ENCODE data around the gene CAMSAP1. TPM values are rescaled to one million over a fixed set of nuclear protein-coding genes. Genes with fewer than 3 reads are reported as not detected.

Gene CAMSAP1
- total RNA-seq, 2 experiments from 2014 or later: 30.4 to 33.0 TPM

GRCh38 chr9:135810806-135811575 lies 96.4 kb downstream of the CAMSAP1 start:
- POLR2A ChIA-PET: no interaction called here
- no peaks in the 10 kb centered on the region for H3K79me2 ChIP-seq (ENCODE audit: insufficient read depth, low read depth, low read length)

GRCh38 chr9:135809166-135809565 lies 98.2 kb downstream of the CAMSAP1 start:
- no peak for TF ChIP-seq EZH2phosphoT487 (IDR thresholded peaks at IDR 0.05; ENCODE audit: borderline replicate concordance, low read depth, low read length)

More at GRCh38 chr9:135810806-135811575, 96.4 kb downstream of the CAMSAP1 start:
- DNase-seq (ENCODE audit: low spot score): no peak
- H4K20me1 ChIP-seq (ENCODE audit: insufficient read depth, low read length): no peaks in the 10 kb centered on the region
- H3K4me2 ChIP-seq (ENCODE audit: low read length): no peak overlapping the region
- H3K27ac ChIP-seq (ENCODE audit: low read depth, low read length, poor library complexity, severe bottlenecking): no peak overlapping the region
- H3K9me2 ChIP-seq (ENCODE audit: insufficient read depth, low read length): no peaks in the 10 kb centered on the region
- no TSS peak for BruUV-seq (replicated peaks)
- intact Hi-C loops (cut with micrococcal nuclease; ENCODE audit: unreplicated experiment): no loop called here
- H3K4me3 ChIP-seq (ENCODE audit: low read depth, low read length, poor library complexity, severe bottlenecking): no peak overlapping the region
- CTCF ChIA-PET (ENCODE audit: unreplicated experiment): no interaction called here
- H3K9me3 ChIP-seq (ENCODE audit: low read length): no peaks in the 10 kb centered on the region
- no peak overlapping the region for H2AFZ ChIP-seq (ENCODE audit: low read length)
- H3K4me1 ChIP-seq (ENCODE audit: insufficient read depth, low read length, poor library complexity, severe bottlenecking): no peaks in the 10 kb centered on the region
- TF ChIP-seq EZH2phosphoT487 (IDR thresholded peaks at IDR 0.05; ENCODE audit: borderline replicate concordance, low read depth, low read length) (no peak), CTCF (conservative IDR thresholded peaks at IDR 0.05; ENCODE audit: low read length) (no peak)
- H3K36me3 ChIP-seq (ENCODE audit: insufficient read depth, low read length): peaks cover 51% of the 10 kb centered on the region; the same call in 1 of the 2 replicates

GRCh38 chr9:135805422-135806022 lies 101.8 kb downstream of the CAMSAP1 start:
- Histone ChIP-seq H4K20me1 (ENCODE audit: insufficient read depth, low read length) (no peaks in the 10 kb centered on the region), H3K9me2 (ENCODE audit: insufficient read depth, low read length) (no peaks in the 10 kb centered on the region), H3K4me1 (ENCODE audit: insufficient read depth, low read length, poor library complexity, severe bottlenecking) (no peaks in the 10 kb centered on the region), H3K4me3 (ENCODE audit: low read depth, low read length, poor library complexity, severe bottlenecking) (no peak overlapping the region), H3K9me3 (ENCODE audit: low read length) (no peaks in the 10 kb centered on the region), H3K4me2 (ENCODE audit: low read length) (no peak overlapping the region), H3K36me3 (ENCODE audit: insufficient read depth, low read length) (peaks cover 7% of the 10 kb centered on the region; the same call in 1 of the 2 replicates), H3K27ac (ENCODE audit: low read depth, low read length, poor library complexity, severe bottlenecking) (no peak overlapping the region), H2AFZ (ENCODE audit: low read length) (no peak overlapping the region), H3K79me2 (ENCODE audit: insufficient read depth, low read depth, low read length) (no peaks in the 10 kb centered on the region)
- ChIA-PET POLR2A (no interaction called here), CTCF (ENCODE audit: unreplicated experiment) (no interaction called here)
- intact Hi-C loops (cut with micrococcal nuclease; ENCODE audit: unreplicated experiment): no loop called here
- DNase-seq (ENCODE audit: low spot score): no peak
- TF ChIP-seq EZH2phosphoT487 (IDR thresholded peaks at IDR 0.05; ENCODE audit: borderline replicate concordance, low read depth, low read length): no peak
- no peak for TF ChIP-seq CTCF (conservative IDR thresholded peaks at IDR 0.05; ENCODE audit: low read length)
- BruUV-seq (replicated peaks): no TSS peak

More at GRCh38 chr9:135809166-135809565, 98.2 kb downstream of the CAMSAP1 start:
- Histone ChIP-seq H3K79me2 (ENCODE audit: insufficient read depth, low read depth, low read length) (no peaks in the 10 kb centered on the region), H3K27ac (ENCODE audit: low read depth, low read length, poor library complexity, severe bottlenecking) (no peak overlapping the region), H4K20me1 (ENCODE audit: insufficient read depth, low read length) (no peaks in the 10 kb centered on the region), H3K9me2 (ENCODE audit: insufficient read depth, low read length) (no peaks in the 10 kb centered on the region), H3K4me2 (ENCODE audit: low read length) (no peak overlapping the region), H3K4me1 (ENCODE audit: insufficient read depth, low read length, poor library complexity, severe bottlenecking) (no peaks in the 10 kb centered on the region), H3K9me3 (ENCODE audit: low read length) (no peaks in the 10 kb centered on the region), H3K4me3 (ENCODE audit: low read depth, low read length, poor library complexity, severe bottlenecking) (no peak overlapping the region), H3K36me3 (ENCODE audit: insufficient read depth, low read length) (peaks cover 35% of the 10 kb centered on the region; the same call in 1 of the 2 replicates), H2AFZ (ENCODE audit: low read length) (no peak overlapping the region)
- ChIA-PET CTCF (ENCODE audit: unreplicated experiment) (no interaction called here), POLR2A (no interaction called here)
- intact Hi-C loops (cut with micrococcal nuclease; ENCODE audit: unreplicated experiment): no loop called here
- BruUV-seq (replicated peaks): no TSS peak
- DNase-seq (ENCODE audit: low spot score): no peak

Data from OCI-LY7 (cell line).